Measurements from ENCODE around the gene PLBD2.

- TF ChIP-seq CTCF (IDR thresholded peaks at IDR 0.05) = no peak
- TF ChIP-seq POLR2A (IDR thresholded peaks at IDR 0.05) = no peak
- no peak for TF ChIP-seq POLR2AphosphoS5 (IDR thresholded peaks at IDR 0.05)
Measured at GRCh38 chr12:113408756-113409298, 50.4 kb downstream of the PLBD2 start.

Data from breast epithelium (tissue), 3 donors.